ENCODE results near the gene SNX11.

The SNX11 gene

DNA sequence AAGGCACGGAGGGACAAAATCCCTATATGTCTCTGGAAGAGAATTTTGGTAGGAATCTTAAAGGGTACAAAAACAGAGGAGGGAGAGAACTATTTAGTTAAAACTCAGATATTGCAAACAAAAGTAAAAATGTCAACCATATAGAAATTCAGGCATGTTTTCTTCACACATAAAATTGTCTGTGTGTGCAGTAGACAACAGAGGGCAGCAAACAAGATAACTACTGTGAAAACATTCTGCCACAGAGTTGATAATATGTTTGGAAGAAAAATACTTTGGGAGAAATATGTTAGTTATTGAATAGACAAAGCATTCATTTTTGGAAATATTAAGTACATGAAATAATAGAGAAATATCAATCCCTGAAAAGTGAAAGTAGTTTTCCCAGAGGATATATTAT, 56.2 kb downstream of the SNX11 start:
- no peak for DNase-seq

GRCh38 chr17:48169926-48170325, 62.4 kb downstream of the SNX11 start:
- no peak for DNase-seq

Measured in DMS79 (cell line).